K562 (cell line): ENCODE measurements around the gene RNF224. TPM values are rescaled to one million over a fixed set of nuclear protein-coding genes. Genes with fewer than 3 reads are reported as not detected.

Experiments used
- CBX8 ChIP-seq: fragments of 200-600 bp; sonication (generic); IDR thresholded peaks from 2 replicates; pipeline ENCODE4 v1.6.1; 2012; ENCODE audit warnings: borderline replicate concordance, mixed run types, low read depth, mild to moderate bottlenecking, moderate library complexity, mixed read lengths, low read length, control low read depth, inconsistent platforms; ENCODE audit not compliant: poor library complexity, severe bottlenecking; ENCODE audit errors: extremely low read depth
- EP300 ChIP-seq: IDR thresholded peaks from 2 replicates; pipeline ENCODE4 v1.6.1; 2012; ENCODE audit warnings: low read length, improper control_type of control experiment
- HEY1 ChIP-seq: fragments of 250-450 bp; sonication (Bioruptor Pico); IDR thresholded peaks from 2 replicates; pipeline ENCODE4 v1.5.0; 2020; ENCODE audit warnings: mild to moderate bottlenecking, moderate library complexity, borderline replicate concordance
- KDM2B ChIP-seq: fragments of 250-450 bp; sonication (Bioruptor Pico); IDR thresholded peaks from 2 replicates; pipeline ENCODE4 v1.8.0; 2021; ENCODE audit warnings: mild to moderate bottlenecking, moderate library complexity
- MXI1 ChIP-seq: IDR thresholded peaks from 2 replicates; pipeline ENCODE4 v1.6.1; 2011; ENCODE audit warnings: low read depth, mild to moderate bottlenecking, improper control_type of control experiment, low read length
- OTX1 ChIP-seq: fragments of 450-650 bp; formaldehyde crosslinking; IDR thresholded peaks from 2 replicates; pipeline ENCODE4 v1.4.0; 2022; ENCODE audit warnings: mild to moderate bottlenecking
- PHF8 ChIP-seq: fragments of 200-600 bp; sonication (generic); IDR thresholded peaks from 2 replicates; pipeline ENCODE4 v1.6.1; 2012; ENCODE audit warnings: mixed run types, mild to moderate bottlenecking, inconsistent platforms, low read length, moderate library complexity, borderline replicate concordance
- PML ChIP-seq: IDR thresholded peaks from 2 replicates; pipeline ENCODE4 v1.6.1; 2012; ENCODE audit warnings: low read length, inconsistent platforms
- RBM25 ChIP-seq: fragments of 200-400 bp; formaldehyde crosslinking; IDR thresholded peaks from 2 replicates; pipeline ENCODE4 v1.6.1; 2018; ENCODE audit warnings: low read length, low read depth, moderate library complexity; ENCODE audit not compliant: severe bottlenecking
- SMARCC2 ChIP-seq: fragments of 450-650 bp; IDR thresholded peaks from 2 replicates; pipeline ENCODE4 v1.6.1; 2017; ENCODE audit warnings: antibody characterized with exemption, moderate library complexity, mild to moderate bottlenecking, low read depth
- TCF7L2 ChIP-seq: fragments of 150-350 bp; IDR thresholded peaks from 2 replicates; pipeline ENCODE4 v1.6.1; 2016; ENCODE audit warnings: low read depth, mild to moderate bottlenecking, low read length, moderate library complexity
- TFE3 ChIP-seq: fragments of 450-650 bp; formaldehyde crosslinking; IDR thresholded peaks from 2 replicates; pipeline ENCODE4 v1.4.0; 2020; ENCODE audit warnings: mild to moderate bottlenecking, mixed read lengths
- THRB ChIP-seq: fragments of 450-650 bp; formaldehyde crosslinking; conservative IDR thresholded peaks from 2 replicates; pipeline ENCODE4 v1.4.0; 2022; ENCODE audit warnings: mild to moderate bottlenecking, missing genetic modification characterization
- TOE1 ChIP-seq, 2 experiments: fragments of 450-650 bp in 1 of 2; sonication (generic) in 1 of 2; formaldehyde crosslinking in 1 of 2; IDR thresholded peaks; 2 replicates each; pipeline versions ENCODE4 v1.7.1 to v1.8.0; 2016 to 2022; ENCODE audit warnings: borderline replicate concordance in 2 of 2, mild to moderate bottlenecking in 2 of 2, antibody characterized with exemption in 1 of 2, inconsistent platforms in 1 of 2, low read depth in 1 of 2, missing genetic modification reagents in 1 of 2, moderate library complexity in 1 of 2
- ZNF224 ChIP-seq: sonication (generic); formaldehyde crosslinking; IDR thresholded peaks from 2 replicates; pipeline ENCODE4 v1.8.0; 2022; ENCODE audit warnings: mild to moderate bottlenecking, missing genetic modification reagents
- ZNF518B ChIP-seq: fragments of 250-450 bp; sonication (Bioruptor Pico); IDR thresholded peaks from 2 replicates; pipeline ENCODE4 v1.5.0; 2021; ENCODE audit warnings: mild to moderate bottlenecking, moderate library complexity
- polyA plus RNA-seq, 8 experiments: library from polyadenylated mRNA; depleted of rRNA in 4 of 8; stranded (reverse) in 5 of 8; unstranded in 3 of 8; fragments of >200 nt; fragmentation: Nextera tagmentation in 2 of 8; fragmentation: Illumina TruSeq in 1 of 8; extraction: Ambion mirVana in 2 of 8; extraction: Trizol in 1 of 8; gene quantifications; 2 replicates each; pipeline versions ENCODE4 v1.2.1 to v1.2.3, GENCODE V29; 2011 to 2014; ENCODE audit warnings: inconsistent platforms in 1 of 8, missing spikeins in 1 of 8
- total RNA-seq, 7 experiments: library from RNA; depleted of rRNA in 6 of 7; stranded (reverse); fragments of >200 nt in 6 of 7; fragmentation: Illumina TruSeq in 2 of 7; extraction: Trizol in 2 of 7; gene quantifications; 2 replicates each; pipeline versions ENCODE4 v1.2.1 to v1.2.3, GENCODE V29; 2011 to 2021; ENCODE audit warnings: low replicate concordance in 1 of 7
- TF ChIP-seq, protein P1 (sequence below), 2 experiments: fragments of 200-800 bp in 1 of 2; sonication (Bioruptor generic) in 1 of 2; sonication (generic) in 1 of 2; formaldehyde crosslinking in 1 of 2; IDR thresholded peaks in 1 of 2; conservative IDR thresholded peaks in 1 of 2; 2 replicates each; pipeline versions ENCODE4 v1.5.0 to v1.6.1; 2016 to 2020; ENCODE audit warnings: missing compliant biosample characterization in 1 of 2, missing genetic modification characterization in 1 of 2, missing genetic modification reagents in 1 of 2

Gene RNF224
- total and polyA plus RNA-seq, 9 of the 15 experiments (the other 6 are each of a cell fraction or from before 2014, with no cell fraction given), result not detected

DNA sequence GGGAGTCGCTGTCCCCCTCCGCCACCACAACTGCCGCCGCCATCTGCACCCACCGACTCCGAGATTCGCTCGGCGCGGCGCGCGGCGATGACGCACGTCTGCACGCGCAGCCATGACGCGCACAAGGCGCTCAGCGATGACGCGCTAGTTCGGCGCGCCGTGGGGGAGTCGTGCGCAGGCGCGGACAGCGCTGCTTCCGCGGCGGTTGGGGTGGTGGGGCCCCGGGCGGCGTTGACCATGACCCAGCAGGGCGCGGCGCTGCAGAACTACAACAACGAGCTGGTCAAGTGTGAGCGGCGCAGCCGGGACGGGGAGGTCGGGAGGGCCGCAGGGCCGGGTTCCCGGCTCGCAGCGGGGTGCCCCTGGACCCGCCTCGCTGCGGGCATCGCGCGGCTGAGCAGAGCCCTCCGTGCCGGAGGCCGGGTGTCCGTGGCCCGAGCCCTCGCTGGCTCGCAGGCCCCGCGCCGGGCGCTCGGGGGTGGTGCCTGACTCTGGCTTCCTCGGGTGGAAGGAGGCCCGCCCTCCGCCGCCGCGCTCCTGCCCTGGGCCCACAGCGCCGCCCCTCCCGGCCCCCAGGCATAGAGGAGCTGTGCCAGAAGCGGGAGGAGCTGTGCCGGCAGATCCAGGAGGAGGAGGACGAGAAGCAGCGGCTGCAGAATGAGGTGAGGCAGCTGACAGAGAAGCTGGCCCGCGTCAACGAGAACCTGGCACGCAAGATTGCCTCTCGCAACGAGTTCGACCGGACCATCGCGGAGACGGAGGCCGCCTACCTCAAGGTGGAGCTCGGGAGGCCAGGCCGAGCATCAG is 38.6 kb upstream of the RNF224 start, which contains the start of the genes ANAPC2 and SSNA1 (continued):
- no peak for TF ChIP-seq TFE3 (CRISPR knock-in tag)
- TF ChIP-seq KDM2B (CRISPR knock-in tag), result peak; percentile 6; the same call in 1 of the 2 replicates
- 0 out of 2 replicates have a peak, but pooled peaks have one; percentile 19 for TF ChIP-seq TOE1 (IDR thresholded peaks at IDR 0.05; ENCODE audit: borderline replicate concordance)
- TF ChIP-seq TOE1 (CRISPR knock-in tag; IDR thresholded peaks at IDR 0.05; ENCODE audit: borderline replicate concordance, low read depth), result no peak; the same call in none of the 2 replicates
- peak; percentile 91; the same call in 1 of the 2 replicates for TF ChIP-seq PHF8
- peak; percentile 52; the same call in 1 of the 2 replicates for TF ChIP-seq MXI1
- no peak for TF ChIP-seq RBM25
- peak; percentile 52 for TF ChIP-seq EP300
- no peak for TF ChIP-seq SMARCC2
- no peak for TF ChIP-seq ZNF518B (CRISPR knock-in tag)
- TF ChIP-seq TCF7L2, result no peak
- TF ChIP-seq, protein P1, sequence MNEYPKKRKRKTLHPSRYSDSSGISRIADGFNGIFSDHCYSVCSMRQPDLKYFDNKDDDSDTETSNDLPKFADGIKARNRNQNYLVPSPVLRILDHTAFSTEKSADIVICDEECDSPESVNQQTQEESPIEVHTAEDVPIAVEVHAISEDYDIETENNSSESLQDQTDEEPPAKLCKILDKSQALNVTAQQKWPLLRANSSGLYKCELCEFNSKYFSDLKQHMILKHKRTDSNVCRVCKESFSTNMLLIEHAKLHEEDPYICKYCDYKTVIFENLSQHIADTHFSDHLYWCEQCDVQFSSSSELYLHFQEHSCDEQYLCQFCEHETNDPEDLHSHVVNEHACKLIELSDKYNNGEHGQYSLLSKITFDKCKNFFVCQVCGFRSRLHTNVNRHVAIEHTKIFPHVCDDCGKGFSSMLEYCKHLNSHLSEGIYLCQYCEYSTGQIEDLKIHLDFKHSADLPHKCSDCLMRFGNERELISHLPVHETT (CRISPR knock-in tag; conservative IDR thresholded peaks at IDR 0.05 in 1 of 2, IDR thresholded peaks at IDR 0.05 in 1 of 2), result peak in 1 of 2 experiments; percentile 85; a peak in 2 of 4 replicates
- TF ChIP-seq PML, result 0 out of 2 replicates have a peak, but pooled peaks have one; percentile 42
- no peak for TF ChIP-seq OTX1 (CRISPR knock-in tag)
- no peak for TF ChIP-seq HEY1
- no peak for TF ChIP-seq THRB (CRISPR knock-in tag)
- no peak for TF ChIP-seq ZNF224 (CRISPR knock-in tag)
- no peak for TF ChIP-seq CBX8
